Thoracic aorta (tissue), 2 donors: Measurements from ENCODE around the gene ZBTB26. TPM values are rescaled to one million over a fixed set of nuclear protein-coding genes. Genes with fewer than 3 reads are reported as not detected.

Experiments used
- ATAC-seq: fragments of 150-250 bp; one replicate; pipeline ENCODE4 v1.8.0; 2017; ENCODE audit warnings: low read depth; ENCODE audit not compliant: insufficient number of reproducible peaks, low FRiP score
- DNase-seq: peaks from one replicate; pipeline ENCODE4 v3.0.0-alpha.2; 2020; ENCODE audit warnings: low spot score
- H3K27ac ChIP-seq, 2 donors: fragments of 200-600 bp; sonication (generic); 1 replicate in 1 of 2; 2 replicates in 1 of 2; pipeline ENCODE4 v1.5.1; 2016; ENCODE audit warnings: mild to moderate bottlenecking in 2 of 2, moderate library complexity in 2 of 2
- H3K27me3 ChIP-seq: fragments of 200-600 bp; sonication (generic); replicated peaks from 2 replicates; pipeline ENCODE4 v1.6.0; 2016; ENCODE audit warnings: mild to moderate bottlenecking; ENCODE audit not compliant: insufficient read depth
- H3K36me3 ChIP-seq: fragments of 200-600 bp; sonication (generic); one replicate; pipeline ENCODE4 v1.5.1; 2016
- H3K4me1 ChIP-seq, 2 donors: fragments of 200-600 bp; sonication (generic); 1 replicate in 1 of 2; 2 replicates in 1 of 2; pipeline versions ENCODE4 v1.5.1 to v1.6.0; 2016; ENCODE audit warnings: low read depth in 2 of 2, mild to moderate bottlenecking in 1 of 2; ENCODE audit not compliant: control insufficient read depth in 1 of 2
- H3K4me3 ChIP-seq: fragments of 200-600 bp; sonication (generic); 2 replicates; pipeline ENCODE4 v1.5.1; 2016; ENCODE audit warnings: mild to moderate bottlenecking
- H3K9me3 ChIP-seq: fragments of 200-600 bp; sonication (generic); 2 replicates; pipeline ENCODE4 v1.5.1; 2016
- total RNA-seq, 2 donors: library from RNA; depleted of rRNA; stranded (reverse); fragments of >200 nt; gene quantifications; one replicate each; pipeline versions ENCODE4 v1.1.0 to v1.2.3, GENCODE V29; 2016
- TF ChIP-seq, protein P1 (sequence below): fragments of 200-600 bp; sonication (generic); IDR thresholded peaks from one replicate; pipeline ENCODE4 v1.5.1; 2019; ENCODE audit warnings: antibody characterized with exemption

The ZBTB26 gene
- total RNA-seq, 2 donors from 2014 or later = 4.9 to 8.3 TPM

DNA sequence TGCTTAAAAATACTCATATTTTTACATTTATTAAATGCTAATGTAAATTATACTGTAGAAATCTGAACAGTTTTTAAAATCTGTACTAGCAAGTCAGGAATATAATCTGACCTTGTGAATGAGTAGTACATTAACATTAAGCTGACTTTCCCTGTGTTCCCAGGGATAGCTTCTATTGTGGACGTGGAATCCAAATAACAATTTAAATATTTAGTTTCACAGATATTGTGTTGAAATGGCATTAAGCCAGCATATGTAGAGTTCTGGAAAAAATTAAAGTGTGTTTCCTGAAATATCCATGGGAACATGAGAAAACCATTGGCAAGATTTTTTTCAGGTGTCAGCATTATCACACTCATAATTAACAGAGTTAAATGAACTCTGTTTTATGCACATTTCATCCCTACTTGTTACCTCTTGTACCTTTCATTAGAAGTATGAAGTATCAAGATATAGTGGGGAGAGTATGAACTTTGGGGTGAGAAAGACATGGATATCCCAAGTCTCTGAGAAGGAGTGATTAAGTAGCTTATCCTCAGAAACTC lies 15.2 kb upstream of the ZBTB26 start:
- no peaks in the 10 kb centered on the region for H3K27me3 ChIP-seq
- H3K9me3 ChIP-seq = no peaks in the 10 kb centered on the region
- no peak overlapping the region for H3K27ac ChIP-seq
- TF ChIP-seq, protein P1, sequence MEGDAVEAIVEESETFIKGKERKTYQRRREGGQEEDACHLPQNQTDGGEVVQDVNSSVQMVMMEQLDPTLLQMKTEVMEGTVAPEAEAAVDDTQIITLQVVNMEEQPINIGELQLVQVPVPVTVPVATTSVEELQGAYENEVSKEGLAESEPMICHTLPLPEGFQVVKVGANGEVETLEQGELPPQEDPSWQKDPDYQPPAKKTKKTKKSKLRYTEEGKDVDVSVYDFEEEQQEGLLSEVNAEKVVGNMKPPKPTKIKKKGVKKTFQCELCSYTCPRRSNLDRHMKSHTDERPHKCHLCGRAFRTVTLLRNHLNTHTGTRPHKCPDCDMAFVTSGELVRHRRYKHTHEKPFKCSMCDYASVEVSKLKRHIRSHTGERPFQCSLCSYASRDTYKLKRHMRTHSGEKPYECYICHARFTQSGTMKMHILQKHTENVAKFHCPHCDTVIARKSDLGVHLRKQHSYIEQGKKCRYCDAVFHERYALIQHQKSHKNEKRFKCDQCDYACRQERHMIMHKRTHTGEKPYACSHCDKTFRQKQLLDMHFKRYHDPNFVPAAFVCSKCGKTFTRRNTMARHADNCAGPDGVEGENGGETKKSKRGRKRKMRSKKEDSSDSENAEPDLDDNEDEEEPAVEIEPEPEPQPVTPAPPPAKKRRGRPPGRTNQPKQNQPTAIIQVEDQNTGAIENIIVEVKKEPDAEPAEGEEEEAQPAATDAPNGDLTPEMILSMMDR = no peak
- DNase-seq (no peak), ATAC-seq (no peak)
- no peak overlapping the region for H3K4me3 ChIP-seq
- peaks cover 12 to 47% of the 10 kb centered on the region in 2 donors for H3K4me1 ChIP-seq
- H3K36me3 ChIP-seq = no peaks in the 10 kb centered on the region

DNA sequence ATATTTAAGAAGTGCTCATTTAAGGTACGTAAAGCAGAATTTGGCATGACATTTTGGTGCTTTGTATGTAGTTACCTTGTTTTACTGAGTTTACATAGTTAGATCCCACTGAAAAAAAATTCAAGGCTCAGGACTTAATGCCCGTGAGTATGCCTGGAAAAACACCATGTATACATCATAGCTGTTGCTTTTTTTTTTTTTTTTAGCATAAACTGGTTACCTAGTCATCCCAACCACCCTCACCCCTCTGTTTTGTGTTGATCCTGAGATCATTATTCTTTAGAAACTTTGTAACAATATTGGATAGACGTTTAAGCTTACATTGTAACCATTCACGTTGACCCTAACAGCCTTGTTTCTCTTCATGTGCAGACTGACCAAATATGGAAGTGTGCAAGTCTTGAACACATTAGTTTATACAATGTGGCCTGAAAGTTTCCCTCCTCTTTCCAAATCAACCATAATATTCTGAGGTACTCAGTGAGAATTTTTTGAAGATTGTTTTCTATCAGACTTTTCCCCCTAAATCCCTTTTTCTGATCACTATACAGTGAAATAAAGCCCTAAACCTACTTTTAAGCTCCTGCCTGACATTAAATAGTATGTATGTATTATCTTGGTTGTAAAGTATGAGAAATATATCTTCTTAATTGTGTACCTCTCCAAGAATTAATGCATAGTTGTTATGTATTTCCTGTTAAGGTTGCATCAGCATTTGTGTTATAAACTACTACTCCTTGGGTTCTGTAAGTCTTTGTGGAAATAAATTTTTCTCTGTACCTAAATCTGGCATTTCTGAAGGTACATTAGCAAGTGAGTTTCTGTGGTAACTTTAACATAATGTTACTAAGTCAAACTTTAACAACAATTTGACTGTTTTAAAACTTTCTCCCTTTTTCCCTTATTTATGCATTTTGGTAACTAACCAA lies 13.9 kb upstream of the ZBTB26 start:
- Histone ChIP-seq H3K27me3 (no peaks in the 10 kb centered on the region), H3K27ac (no peak overlapping the region), H3K36me3 (no peaks in the 10 kb centered on the region), H3K4me3 (peak overlapping the region; percentile 1), H3K4me1 (peaks cover 15 to 50% of the 10 kb centered on the region in 2 donors), H3K9me3 (no peaks in the 10 kb centered on the region)
- DNase-seq (no peak), ATAC-seq (no peak)
- TF ChIP-seq, protein P1 = no peak

DNA sequence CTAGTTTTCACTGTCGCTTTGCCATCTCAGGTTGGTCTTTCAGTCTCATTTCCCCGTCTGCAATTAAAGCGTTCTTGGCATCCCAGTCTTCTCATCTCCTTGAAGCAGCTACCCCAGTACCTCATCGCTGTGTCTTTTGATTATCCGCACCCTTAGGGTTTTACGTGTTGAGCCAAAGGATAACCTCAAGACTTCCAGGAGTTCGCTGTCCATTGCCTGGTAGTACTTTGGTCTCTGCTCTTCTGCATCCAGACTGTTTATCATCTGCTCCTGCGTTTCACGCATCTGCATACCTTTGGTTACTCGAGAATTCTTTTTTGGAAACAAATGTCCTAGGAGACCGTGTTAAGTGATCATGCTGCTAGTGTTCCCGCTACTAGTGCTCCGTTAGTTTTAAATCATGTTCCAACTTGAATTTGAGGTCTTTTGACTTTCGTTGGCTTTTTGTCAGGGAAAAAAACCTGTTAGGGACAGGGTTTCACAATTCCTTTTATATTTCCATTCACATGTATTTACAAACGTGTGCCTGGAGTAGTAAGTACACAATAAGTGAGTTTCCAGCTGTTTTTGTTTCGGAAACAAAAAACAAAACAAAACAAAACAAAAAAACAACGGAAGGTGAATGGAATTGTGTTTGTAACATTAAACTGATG lies 10.4 kb upstream of the ZBTB26 start:
- no peaks in the 10 kb centered on the region for H3K9me3 ChIP-seq
- H3K4me3 ChIP-seq = peak overlapping the region; percentile 94
- peak overlapping the region; percentile 85 to 91 for H3K27ac ChIP-seq
- peaks cover 12 to 47% of the 10 kb centered on the region in 2 donors for H3K4me1 ChIP-seq
- DNase-seq = no peak
- no peak for ATAC-seq
- TF ChIP-seq, protein P1 = no peak
- peaks cover 4% of the 10 kb centered on the region for H3K36me3 ChIP-seq
- H3K27me3 ChIP-seq = no peaks in the 10 kb centered on the region

DNA sequence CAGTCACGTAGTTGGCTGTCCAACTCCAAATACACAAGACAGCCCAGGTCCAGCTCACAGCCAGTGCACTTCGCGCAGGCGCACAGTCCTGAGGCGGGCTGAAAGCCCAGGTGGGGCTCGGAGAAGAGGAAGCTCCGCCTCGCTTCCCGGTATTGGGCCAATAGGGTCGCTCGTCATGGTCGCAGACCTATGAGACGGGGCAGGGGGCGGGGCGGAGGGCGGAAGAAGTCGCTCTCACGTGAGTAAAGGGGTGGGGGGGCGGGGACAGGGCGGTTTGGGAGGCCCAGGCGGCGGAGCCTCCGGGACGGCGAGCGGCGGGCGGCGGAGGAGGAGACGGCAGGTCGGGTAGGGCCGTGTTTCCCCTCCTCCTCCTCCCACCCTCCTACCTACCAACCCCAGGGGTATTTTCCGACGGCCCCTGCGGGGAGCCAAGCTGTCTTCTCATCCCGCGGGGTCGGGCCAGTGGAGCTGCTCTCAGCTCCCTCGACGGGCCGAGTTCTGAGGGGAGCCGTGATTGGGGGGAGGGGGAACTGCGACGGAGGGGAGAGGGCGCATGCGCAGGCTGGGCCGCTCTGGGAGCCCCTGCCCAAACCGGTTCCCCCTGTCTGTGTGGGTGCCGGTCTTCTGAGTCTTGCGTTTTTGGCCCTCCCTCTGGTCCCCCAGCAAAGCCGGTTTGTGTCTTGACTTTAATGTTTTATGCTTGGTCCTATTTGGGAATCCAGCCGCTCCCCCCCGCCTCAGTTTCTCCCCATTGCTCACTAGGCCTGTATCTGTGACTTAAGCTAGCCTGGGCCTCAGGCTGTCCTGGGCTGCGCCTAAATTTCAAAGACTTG lies 9.7 kb upstream of the ZBTB26 start, which contains the start of gene RABGAP1:
TSS of gene RABGAP1 (plus strand) at position 272 of the 833 bp plus-strand sequence. CDS start 16,040 bp downstream, outside the sequence.
- Histone ChIP-seq H3K4me1 (peaks cover 12 to 40% of the 10 kb centered on the region in 2 donors), H3K36me3 (peaks cover 10% of the 10 kb centered on the region), H3K27me3 (no peaks in the 10 kb centered on the region), H3K9me3 (no peaks in the 10 kb centered on the region), H3K27ac (peak within 1 kb of the TSS; percentile 85 to 91), H3K4me3 (peak within 1 kb of the TSS; percentile 94)
- TF ChIP-seq, protein P1 = no peak
- ATAC-seq (peak; percentile 93), DNase-seq (peak; percentile 97)
